ENCODE data around the gene ZNRF3. TPM values are rescaled to one million over a fixed set of nuclear protein-coding genes. Genes with fewer than 3 reads are reported as not detected.

ZNRF3 gene
- polyA plus RNA-seq, 3 donors: 0.13 TPM; not detected in 2

DNA sequence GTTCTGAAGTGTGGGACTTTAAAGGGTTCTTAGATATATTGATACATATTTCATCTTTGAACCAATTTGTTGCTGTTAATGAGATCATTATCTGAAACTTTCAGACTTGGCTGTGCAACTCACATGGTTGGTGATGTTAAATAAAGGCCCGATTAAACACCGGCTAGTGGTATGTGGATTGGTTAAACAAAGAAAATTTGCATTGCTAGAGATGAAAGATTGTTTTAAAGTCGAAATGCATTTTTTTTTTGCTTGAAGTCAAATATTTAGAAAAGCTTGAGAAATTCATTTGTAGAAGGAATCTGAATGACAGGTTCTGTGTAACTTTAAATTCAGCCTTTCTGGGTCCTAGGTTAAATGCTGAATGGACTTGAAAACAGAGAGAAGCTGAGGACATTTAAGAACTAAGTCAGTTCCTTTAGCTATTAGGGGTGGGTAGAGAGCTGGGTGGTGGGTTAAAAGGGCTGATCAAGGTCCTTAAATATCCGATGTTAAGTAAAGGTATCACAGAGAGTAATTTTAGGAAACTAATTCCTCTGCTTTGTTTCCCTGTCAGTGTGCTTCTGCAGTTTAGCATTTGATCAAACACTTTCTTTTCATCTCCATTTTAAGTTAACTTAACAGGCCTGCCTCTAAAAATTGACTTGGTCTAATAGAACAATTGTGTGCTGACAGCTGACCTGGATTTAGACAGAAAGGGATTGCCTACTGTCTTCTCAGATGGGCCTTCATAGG, 4.5 kb downstream of the ZNRF3 start:
- no peaks in the 10 kb centered on the region for H4K20me1 ChIP-seq (ENCODE audit: insufficient read depth, low read length)
- Mint-ChIP-seq H3K9me3 (peaks cover 0 to 1% (median 0%) of the 10 kb centered on the region in 7 donors), H3K27me3 (ENCODE audit: low read depth in 3 of 3) (peaks cover 18 to 33% (median 19%) of the 10 kb centered on the region in 3 donors), H3K4me1 (peaks cover 6% of the 10 kb centered on the region), H3K27ac (no peak overlapping the region), H3K4me3 (no peak overlapping the region), H3K36me3 (peaks cover 4 to 9% of the 10 kb centered on the region in 2 donors)
- DNase-seq: no peak
- intact Hi-C loops (cut with micrococcal nuclease): loop anchor here in 1 of 2 donors (10.0 kb wide), 2 partner anchors 93 to 187 kb away; partner anchors contain the start of gene KREMEN1
- 100% methylated on average over 2 of the region's 4 CpGs for WGBS (ENCODE audit: insufficient coverage)
- no peak overlapping the region for H3K4me2 ChIP-seq (replicated peaks; ENCODE audit: extremely low read depth, low read length, poor library complexity, severe bottlenecking)
- peaks cover 16 to 22% of the 10 kb centered on the region in 2 donors for H3K27me3 ChIP-seq (ENCODE audit: control insufficient read depth in 2 of 2, insufficient read depth in 2 of 2, low read length in 2 of 2)
- no peak overlapping the region for H2AFZ ChIP-seq (ENCODE audit: insufficient read depth, low read depth, low read length, poor library complexity, severe bottlenecking)
- H3K4me1 ChIP-seq (ENCODE audit: control insufficient read depth in 1 of 2, insufficient read depth in 2 of 2, low read length in 2 of 2): peaks cover 6 to 9% of the 10 kb centered on the region in 2 donors
- no peak overlapping the region for H3K27ac ChIP-seq (ENCODE audit: low read depth in 1 of 2, low read length in 2 of 2)
- H3K9ac ChIP-seq (ENCODE audit: insufficient read depth, low read length, poor library complexity, severe bottlenecking): no peak overlapping the region
- no peaks in the 10 kb centered on the region for H3K79me2 ChIP-seq (ENCODE audit: insufficient read depth, low read length)
- H3K9me3 ChIP-seq (replicated peaks in 1 of 2; ENCODE audit: control insufficient read depth in 1 of 2, insufficient read depth in 1 of 2, low read length in 2 of 2): peaks cover 0 to 5% of the 10 kb centered on the region in 2 donors
- no peaks in the 10 kb centered on the region for H3K36me3 ChIP-seq (replicated peaks in 1 of 2; ENCODE audit: control insufficient read depth in 1 of 2, insufficient read depth in 2 of 2, low read length in 2 of 2)
- no peak for TF ChIP-seq CTCF (IDR thresholded peaks at IDR 0.05)
- H3K4me3 ChIP-seq (replicated peaks in 1 of 3; ENCODE audit: low read depth in 2 of 3, low read length in 3 of 3): no peak overlapping the region

- no peak overlapping the region for H3K27ac ChIP-seq (ENCODE audit: low read depth in 1 of 2, low read length in 2 of 2)
- H3K27me3 ChIP-seq (ENCODE audit: control insufficient read depth in 2 of 2, insufficient read depth in 2 of 2, low read length in 2 of 2): peaks cover 11 to 17% of the 10 kb centered on the region in 2 donors
- peaks cover 0 to 2% of the 10 kb centered on the region in 2 donors for H3K9me3 ChIP-seq (replicated peaks in 1 of 2; ENCODE audit: control insufficient read depth in 1 of 2, insufficient read depth in 1 of 2, low read length in 2 of 2)
- peaks cover 4 to 5% of the 10 kb centered on the region in 2 donors for H3K36me3 Mint-ChIP-seq
- H3K4me1 ChIP-seq (ENCODE audit: control insufficient read depth in 1 of 2, insufficient read depth in 2 of 2, low read length in 2 of 2): peaks cover 5 to 11% of the 10 kb centered on the region in 2 donors
- H3K4me1 Mint-ChIP-seq: peaks cover 10% of the 10 kb centered on the region
- no peak overlapping the region for H3K27ac Mint-ChIP-seq
- intact Hi-C loops (cut with micrococcal nuclease): loop anchor here in 1 of 2 donors (10.0 kb wide), 2 partner anchors 95 to 185 kb away; partner anchors contain the start of gene KREMEN1
- H3K9ac ChIP-seq (ENCODE audit: insufficient read depth, low read length, poor library complexity, severe bottlenecking): no peak overlapping the region
- no peak overlapping the region for H3K4me3 Mint-ChIP-seq
- H2AFZ ChIP-seq (ENCODE audit: insufficient read depth, low read depth, low read length, poor library complexity, severe bottlenecking): no peak overlapping the region
- H3K27me3 Mint-ChIP-seq (ENCODE audit: low read depth in 3 of 3): peaks cover 14 to 28% (median 15%) of the 10 kb centered on the region in 3 donors
- H3K4me2 ChIP-seq (replicated peaks; ENCODE audit: extremely low read depth, low read length, poor library complexity, severe bottlenecking): no peak overlapping the region
- TF ChIP-seq CTCF (IDR thresholded peaks at IDR 0.05): no peak
- H3K36me3 ChIP-seq (replicated peaks in 1 of 2; ENCODE audit: control insufficient read depth in 1 of 2, insufficient read depth in 2 of 2, low read length in 2 of 2): no peaks in the 10 kb centered on the region
- H4K20me1 ChIP-seq (ENCODE audit: insufficient read depth, low read length): no peaks in the 10 kb centered on the region
- no peak for DNase-seq
- H3K79me2 ChIP-seq (ENCODE audit: insufficient read depth, low read length): no peaks in the 10 kb centered on the region
- WGBS (ENCODE audit: insufficient coverage): 83% methylated on average over 1 of the region's 6 CpGs
- H3K9me3 Mint-ChIP-seq: peaks cover 0 to 3% (median 0%) of the 10 kb centered on the region in 7 donors
- no peak overlapping the region for H3K4me3 ChIP-seq (replicated peaks in 1 of 3; ENCODE audit: low read depth in 2 of 3, low read length in 3 of 3)
Observed at GRCh38 chr22:28889478-28890024, 6.2 kb downstream of the ZNRF3 start.
